ENCODE measurements around the gene CYP2B6. TPM values are rescaled to one million over a fixed set of nuclear protein-coding genes. Genes with fewer than 3 reads are reported as not detected.
A peak's percentile ranks its signal among the peaks of the same experiment; 100 is the strongest.
"Not testable (repeated sequence)": the region's sequence is repeated elsewhere in the genome, so short reads cannot be mapped to it uniquely, and the experiment has no call there.

Gene CYP2B6
- total and polyA plus RNA-seq, 2 of the 13 experiments (the other 11 are each of a cell fraction or from before 2014, with no cell fraction given) = 0.09 TPM; not detected in 1

GRCh38 chr19:41039806-41040205, 48.7 kb downstream of the CYP2B6 start:
- no peaks in the 10 kb centered on the region for H3K79me2 ChIP-seq (ENCODE audit: insufficient read depth, low read length)
- H3K36me3 ChIP-seq (replicated peaks in 1 of 2; ENCODE audit: control insufficient read depth in 1 of 2, insufficient read depth in 2 of 2, low read length in 2 of 2) = no peaks in the 10 kb centered on the region
- H3K27ac ChIP-seq (ENCODE audit: extremely low read length, insufficient read depth, low read length) = no peak overlapping the region
- intact Hi-C loops (cut with micrococcal nuclease; ENCODE audit: unreplicated experiment) (no loop called here), in situ Hi-C loops (cut with HindIII; ENCODE audit: extremely low pct_ligation_motif_present, low pct_unique_long_range_greater_than_20kb) (no loop called here)
- no peak overlapping the region for H3K9ac ChIP-seq (ENCODE audit: insufficient read depth, low read depth, low read length)
- no peak for DNase-seq (ENCODE audit: low spot score)
- H3K27me3 ChIP-seq (ENCODE audit: control insufficient read depth in 1 of 2, insufficient read depth in 2 of 2, low read length in 2 of 2) = peaks cover 0 to 4% of the 10 kb centered on the region in 2 experiments; a peak in 2 of 5 replicates
- no peak overlapping the region for H3K4me2 ChIP-seq (ENCODE audit: low read depth, low read length)
- 13% methylated on average over 1 of the region's 1 CpG for WGBS (ENCODE audit: low lambda C conversion rate)
- POLR2A ChIA-PET = no interaction called here
- CTCF ChIA-PET (ENCODE audit: low intra/inter-chr PET ratio, low total read pairs) = no interaction called here
- BruUV-seq (replicated peaks) = no TSS peak
- peak; percentile 69; the same call in 1 of the 2 replicates for TF ChIP-seq ZNF317 (CRISPR knock-in tag; IDR thresholded peaks at IDR 0.05)
- TF ChIP-seq NFE2L2 (IDR thresholded peaks at IDR 0.05; ENCODE audit: low read length) = 0 out of 2 replicates have a peak, but pooled peaks have one; percentile 18
- no peak for TF ChIP-seq SCMH1 (CRISPR knock-in tag; IDR thresholded peaks at IDR 0.05; ENCODE audit: borderline replicate concordance)
- no peak for ATAC-seq
- no peak overlapping the region for H3K4me3 ChIP-seq (replicated peaks in 1 of 3; ENCODE audit: insufficient read depth in 1 of 3, low read depth in 2 of 3, low read length in 3 of 3)
- H3K9me3 ChIP-seq (ENCODE audit: low read length) = no peaks in the 10 kb centered on the region
- FAIRE-seq = no peak
- no peak overlapping the region for H2AFZ ChIP-seq (ENCODE audit: low read length)
- H4K20me1 ChIP-seq (ENCODE audit: insufficient read depth, low read length) = no peaks in the 10 kb centered on the region
- no peaks in the 10 kb centered on the region for H3K4me1 ChIP-seq (ENCODE audit: insufficient read depth, low read length)

DNA sequence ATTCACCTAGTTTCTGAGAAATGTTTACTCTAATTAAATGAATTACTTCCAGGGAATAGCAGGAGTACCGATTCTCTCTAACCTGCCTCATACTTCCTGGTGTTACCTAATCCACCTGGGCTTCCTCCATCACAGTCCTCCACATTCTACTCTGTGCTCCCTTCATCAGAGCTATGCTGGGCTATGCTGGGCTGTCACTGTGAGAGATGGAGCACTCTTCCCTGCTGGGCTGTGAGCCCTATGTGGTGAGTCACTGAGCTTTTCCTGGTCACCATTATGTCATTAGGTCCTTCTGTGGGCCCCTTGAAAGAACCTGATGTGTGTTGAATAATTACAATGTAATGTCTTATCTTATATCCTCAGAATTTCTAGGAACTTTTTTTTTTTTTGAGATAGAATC, 54.0 kb downstream of the CYP2B6 start:
- BruUV-seq (replicated peaks); POLR2A ChIA-PET; CTCF ChIA-PET (ENCODE audit: low intra/inter-chr PET ratio, low total read pairs): not testable (repeated sequence)

More for the DNA sequence above, 54.0 kb downstream of the CYP2B6 start:
- H4K20me1 ChIP-seq (ENCODE audit: insufficient read depth, low read length); H3K4me2 ChIP-seq (ENCODE audit: low read depth, low read length); H3K9ac ChIP-seq (ENCODE audit: insufficient read depth, low read depth, low read length); H3K36me3 ChIP-seq (replicated peaks in 1 of 2; ENCODE audit: control insufficient read depth in 1 of 2, insufficient read depth in 2 of 2, low read length in 2 of 2); H3K79me2 ChIP-seq (ENCODE audit: insufficient read depth, low read length); FAIRE-seq; DNase-seq (ENCODE audit: low spot score); H3K27ac ChIP-seq (ENCODE audit: extremely low read length, insufficient read depth, low read length); H3K27me3 ChIP-seq (ENCODE audit: control insufficient read depth in 1 of 2, insufficient read depth in 2 of 2, low read length in 2 of 2); H3K4me3 ChIP-seq (replicated peaks in 1 of 3; ENCODE audit: insufficient read depth in 1 of 3, low read depth in 2 of 3, low read length in 3 of 3); ATAC-seq; in situ Hi-C loops (cut with HindIII; ENCODE audit: extremely low pct_ligation_motif_present, low pct_unique_long_range_greater_than_20kb); H2AFZ ChIP-seq (ENCODE audit: low read length); H3K9me3 ChIP-seq (ENCODE audit: low read length); H3K4me1 ChIP-seq (ENCODE audit: insufficient read depth, low read length); intact Hi-C loops (cut with micrococcal nuclease; ENCODE audit: unreplicated experiment): not testable (repeated sequence)
- WGBS (ENCODE audit: low lambda C conversion rate) = 8% methylated on average over 1 of the region's 1 CpG
- 0 out of 2 replicates have a peak, but pooled peaks have one; percentile 22 for TF ChIP-seq ZNF263 (CRISPR knock-in tag; IDR thresholded peaks at IDR 0.05)

Measured in HepG2 (cell line).